Measurements from ENCODE around the gene TERF2IP.

Gene TERF2IP

GRCh38 chr16:75679366-75679765 lies 31.8 kb downstream of the TERF2IP start:
- ATAC-seq = no peak
- no peak for TF ChIP-seq BACH2 (CRISPR knock-in tag; IDR thresholded peaks at IDR 0.05; ENCODE audit: borderline replicate concordance)
- no peak for TF ChIP-seq PPARA (CRISPR knock-in tag; IDR thresholded peaks at IDR 0.05; ENCODE audit: borderline replicate concordance)
- TF ChIP-seq RARB (CRISPR knock-in tag; IDR thresholded peaks at IDR 0.05) = no peak
- no peak for TF ChIP-seq ESRRG (CRISPR knock-in tag; IDR thresholded peaks at IDR 0.05)
- no peak for TF ChIP-seq TCF4 (CRISPR knock-in tag; IDR thresholded peaks at IDR 0.05; ENCODE audit: borderline replicate concordance)
- no peak for TF ChIP-seq GLIS3 (CRISPR knock-in tag; IDR thresholded peaks at IDR 0.05)
- TF ChIP-seq CSDC2 (CRISPR knock-in tag; IDR thresholded peaks at IDR 0.05) = no peak
- no peak for TF ChIP-seq CSRNP3 (CRISPR knock-in tag; IDR thresholded peaks at IDR 0.05)
- no peak for TF ChIP-seq ZNF565 (CRISPR knock-in tag; conservative IDR thresholded peaks at IDR 0.05; ENCODE audit: low read depth)
- no peak for TF ChIP-seq ARNTL (CRISPR knock-in tag; IDR thresholded peaks at IDR 0.05; ENCODE audit: borderline replicate concordance, low read depth)

- TF ChIP-seq ZNF565 (CRISPR knock-in tag; conservative IDR thresholded peaks at IDR 0.05; ENCODE audit: low read depth) (no peak), CSRNP3 (CRISPR knock-in tag; IDR thresholded peaks at IDR 0.05) (no peak), ZFP3 (CRISPR knock-in tag; IDR thresholded peaks at IDR 0.05) (no peak), SNAI2 (CRISPR knock-in tag; IDR thresholded peaks at IDR 0.05) (no peak), OSR1 (CRISPR knock-in tag; IDR thresholded peaks at IDR 0.05) (no peak), ARNTL (CRISPR knock-in tag; IDR thresholded peaks at IDR 0.05; ENCODE audit: borderline replicate concordance, low read depth) (no peak), CSDC2 (CRISPR knock-in tag; IDR thresholded peaks at IDR 0.05) (no peak), TSHZ2 (CRISPR knock-in tag; IDR thresholded peaks at IDR 0.05) (no peak), ZFP30 (CRISPR knock-in tag; IDR thresholded peaks at IDR 0.05) (no peak), TCF4 (CRISPR knock-in tag; IDR thresholded peaks at IDR 0.05; ENCODE audit: borderline replicate concordance) (no peak), PATZ1 (CRISPR knock-in tag; IDR thresholded peaks at IDR 0.05; ENCODE audit: borderline replicate concordance) (no peak), ZNF8 (CRISPR knock-in tag; IDR thresholded peaks at IDR 0.05) (no peak), RARB (CRISPR knock-in tag; IDR thresholded peaks at IDR 0.05) (no peak), CREB5 (CRISPR knock-in tag; IDR thresholded peaks at IDR 0.05; ENCODE audit: low read depth) (no peak), TOX (CRISPR knock-in tag; IDR thresholded peaks at IDR 0.05; ENCODE audit: borderline replicate concordance) (no peak)
- no peak for ATAC-seq
Measured at GRCh38 chr16:75682308-75682707, 34.7 kb downstream of the TERF2IP start.

- no peak for TF ChIP-seq OSR1 (CRISPR knock-in tag; IDR thresholded peaks at IDR 0.05)
- no peak for TF ChIP-seq SNAI2 (CRISPR knock-in tag; IDR thresholded peaks at IDR 0.05)
- TF ChIP-seq RARB (CRISPR knock-in tag; IDR thresholded peaks at IDR 0.05) = no peak
- TF ChIP-seq PATZ1 (CRISPR knock-in tag; IDR thresholded peaks at IDR 0.05; ENCODE audit: borderline replicate concordance) = no peak
- no peak for TF ChIP-seq BACH2 (CRISPR knock-in tag; IDR thresholded peaks at IDR 0.05; ENCODE audit: borderline replicate concordance)
- no peak for TF ChIP-seq TCF4 (CRISPR knock-in tag; IDR thresholded peaks at IDR 0.05; ENCODE audit: borderline replicate concordance)
- no peak for TF ChIP-seq TSHZ2 (CRISPR knock-in tag; IDR thresholded peaks at IDR 0.05)
Measured at GRCh38 chr16:75687361-75687760, 39.8 kb downstream of the TERF2IP start.

More at GRCh38 chr16:75687361-75687760, 39.8 kb downstream of the TERF2IP start:
- no peak for ATAC-seq
